K562 (cell line): ENCODE data around the gene GDF15. TPM values are rescaled to one million over a fixed set of nuclear protein-coding genes. Genes with fewer than 3 reads are reported as not detected.

ENCODE experiments used
- DPF2 ChIP-seq: fragments of 450-650 bp; IDR thresholded peaks from 2 replicates; pipeline ENCODE4 v1.6.1; 2016
- ETV1 ChIP-seq: fragments of 450-650 bp; conservative IDR thresholded peaks from 2 replicates; pipeline ENCODE4 v1.6.1; 2016; ENCODE audit warnings: missing genetic modification characterization, control low read depth, low read depth, missing compliant biosample characterization
- FOS ChIP-seq: IDR thresholded peaks from 3 replicates; pipeline ENCODE4 v1.6.1; 2011; ENCODE audit not compliant: insufficient read length; ENCODE audit errors: extremely low read depth
- FOXM1 ChIP-seq, 2 experiments: fragments of 450-650 bp in 1 of 2; sonication (generic) in 1 of 2; formaldehyde crosslinking in 1 of 2; IDR thresholded peaks; 2 replicates each; pipeline versions ENCODE4 v1.6.1 to v1.9.0; 2017 to 2022; ENCODE audit warnings: low read depth in 2 of 2, mild to moderate bottlenecking in 2 of 2, missing genetic modification reagents in 1 of 2, moderate library complexity in 1 of 2
- FUS ChIP-seq: fragments of 200-400 bp; formaldehyde crosslinking; optimal IDR thresholded peaks from 2 replicates; pipeline ENCODE3; 2017; ENCODE audit warnings: low read depth, low read length
- GATA2 ChIP-seq: sonication (generic); formaldehyde crosslinking; IDR thresholded peaks from 2 replicates; pipeline ENCODE4 v1.4.0; 2020; ENCODE audit warnings: mild to moderate bottlenecking, missing genetic modification reagents
- GATAD2B ChIP-seq: fragments of 450-650 bp; IDR thresholded peaks from 2 replicates; pipeline ENCODE4 v1.6.1; 2017; ENCODE audit warnings: mild to moderate bottlenecking, borderline replicate concordance
- HDAC8 ChIP-seq: fragments of 450-650 bp; IDR thresholded peaks from 2 replicates; pipeline ENCODE4 v1.6.1; 2016; ENCODE audit warnings: mild to moderate bottlenecking, missing genetic modification characterization, moderate library complexity, missing compliant biosample characterization
- HLTF ChIP-seq: fragments of 450-650 bp; IDR thresholded peaks from 2 replicates; pipeline ENCODE4 v1.6.1; 2016
- KDM2B ChIP-seq: fragments of 250-450 bp; sonication (Bioruptor Pico); IDR thresholded peaks from 2 replicates; pipeline ENCODE4 v1.8.0; 2021; ENCODE audit warnings: mild to moderate bottlenecking, moderate library complexity
- NFE2 ChIP-seq: IDR thresholded peaks from 2 replicates; pipeline ENCODE4 v1.6.1; 2014; ENCODE audit warnings: antibody characterized with exemption, low read depth
- RB1 ChIP-seq: fragments of 450-650 bp; IDR thresholded peaks from 2 replicates; pipeline ENCODE4 v1.6.1; 2017; ENCODE audit warnings: low read depth, mild to moderate bottlenecking
- RBM17 ChIP-seq: fragments of 200-400 bp; formaldehyde crosslinking; IDR thresholded peaks from 2 replicates; pipeline ENCODE4 v1.6.1; 2017; ENCODE audit warnings: low read depth, mild to moderate bottlenecking, low read length, borderline replicate concordance
- RBM25 ChIP-seq: fragments of 200-400 bp; formaldehyde crosslinking; IDR thresholded peaks from 2 replicates; pipeline ENCODE4 v1.6.1; 2018; ENCODE audit warnings: low read length, low read depth, moderate library complexity; ENCODE audit not compliant: severe bottlenecking
- RCOR1 ChIP-seq, 2 experiments: IDR thresholded peaks; 2 replicates each; pipeline ENCODE4 v1.6.1; 2012; ENCODE audit warnings: low read depth in 2 of 2, low read length in 2 of 2, borderline replicate concordance in 1 of 2, improper control_type of control experiment in 1 of 2
- SP1 ChIP-seq: sonication (generic); formaldehyde crosslinking; IDR thresholded peaks from 2 replicates; pipeline ENCODE4 v1.8.1; 2022; ENCODE audit warnings: mild to moderate bottlenecking, missing genetic modification reagents
- SREBF1 ChIP-seq: fragments of 150-350 bp; IDR thresholded peaks from 2 replicates; pipeline ENCODE4 v1.6.1; 2014; ENCODE audit warnings: antibody characterized with exemption, low read depth, low read length, borderline replicate concordance
- polyA plus RNA-seq, 8 experiments: library from polyadenylated mRNA; depleted of rRNA in 4 of 8; stranded (reverse) in 5 of 8; unstranded in 3 of 8; fragments of >200 nt; fragmentation: Nextera tagmentation in 2 of 8; fragmentation: Illumina TruSeq in 1 of 8; extraction: Ambion mirVana in 2 of 8; extraction: Trizol in 1 of 8; gene quantifications; 2 replicates each; pipeline versions ENCODE4 v1.2.1 to v1.2.3, GENCODE V29; 2011 to 2014; ENCODE audit warnings: inconsistent platforms in 1 of 8, missing spikeins in 1 of 8
- total RNA-seq, 7 experiments: library from RNA; depleted of rRNA in 6 of 7; stranded (reverse); fragments of >200 nt in 6 of 7; fragmentation: Illumina TruSeq in 2 of 7; extraction: Trizol in 2 of 7; gene quantifications; 2 replicates each; pipeline versions ENCODE4 v1.2.1 to v1.2.3, GENCODE V29; 2011 to 2021; ENCODE audit warnings: low replicate concordance in 1 of 7
- TF ChIP-seq, protein P1 (sequence below): fragments of 450-650 bp; IDR thresholded peaks from 2 replicates; pipeline ENCODE4 v1.6.1; 2016; ENCODE audit warnings: low read depth, mild to moderate bottlenecking, moderate library complexity
- TF ChIP-seq, protein P2 (sequence below): fragments of 450-650 bp; formaldehyde crosslinking; IDR thresholded peaks from 2 replicates; pipeline ENCODE4 v1.4.0; 2022; ENCODE audit warnings: missing genetic modification characterization
- TF ChIP-seq, protein P3 (sequence below): fragments of 450-650 bp; formaldehyde crosslinking; conservative IDR thresholded peaks from 2 replicates; pipeline ENCODE4 v1.4.0; 2022; ENCODE audit warnings: mild to moderate bottlenecking, missing genetic modification characterization
- TF ChIP-seq, protein P4 (sequence below): fragments of 250-450 bp; sonication (Bioruptor Pico); IDR thresholded peaks from 2 replicates; pipeline ENCODE4 v1.9.0; 2021; ENCODE audit warnings: mild to moderate bottlenecking, inconsistent platforms

GDF15 gene
- total and polyA plus RNA-seq, 9 of the 15 experiments (the other 6 are each of a cell fraction or from before 2014, with no cell fraction given): 2.3 to 82.4 (median 12.5) TPM

DNA sequence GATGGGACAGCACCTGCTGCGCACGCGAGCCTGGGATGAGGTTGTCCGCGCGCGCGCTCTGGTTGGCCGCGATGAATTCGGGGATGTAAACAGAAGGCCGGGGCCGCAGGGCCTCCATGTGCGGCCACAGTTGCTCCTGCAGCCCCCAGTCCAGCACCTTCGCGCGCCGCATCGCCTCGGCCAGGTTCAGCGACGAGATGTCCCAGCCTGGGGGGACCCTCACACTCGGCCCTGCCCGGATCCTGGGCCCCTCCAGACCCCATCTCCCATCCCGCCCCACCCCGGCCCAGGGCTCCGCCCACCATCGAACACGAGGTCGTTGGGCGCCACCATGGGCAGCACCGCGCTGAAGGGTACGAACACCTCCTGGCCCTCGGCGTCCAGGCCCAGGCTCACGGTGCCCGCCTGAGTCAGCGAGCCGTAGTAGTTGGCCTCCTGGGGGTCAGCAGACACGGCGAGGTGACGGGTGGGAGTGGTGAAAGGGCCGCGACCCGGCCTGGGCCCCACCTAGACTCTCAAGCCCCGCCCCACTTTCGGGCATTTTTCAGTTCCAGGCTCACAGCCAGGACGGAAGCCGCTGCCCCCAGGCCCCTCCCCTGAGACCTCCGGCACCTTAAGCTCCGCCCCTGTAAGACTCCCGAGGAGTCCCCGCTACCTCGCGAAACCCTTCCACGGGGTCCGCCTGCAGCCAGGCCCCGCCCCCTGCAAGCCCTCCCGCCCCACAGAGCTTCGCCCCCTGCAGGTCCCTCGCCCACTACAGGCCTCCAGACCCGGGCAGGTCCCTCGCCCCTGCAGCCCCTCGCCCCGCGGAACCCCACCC, 50.9 kb downstream of the GDF15 start (continued):
- TF ChIP-seq FUS (peak; percentile 18), HDAC8 (tag) (no peak), SREBF1 (no peak), SP1 (CRISPR knock-in tag) (peak; percentile 56), ETV1 (tag) (no peak), GATAD2B (no peak), RCOR1 (IDR thresholded peaks at IDR 0.05; ENCODE audit: borderline replicate concordance in 1 of 2, low read depth in 2 of 2, low read length in 2 of 2) (no peak), RBM25 (no peak), FOXM1 (IDR thresholded peaks at IDR 0.05; ENCODE audit: low read depth) (no peak), FOXM1 (CRISPR knock-in tag; IDR thresholded peaks at IDR 0.05; ENCODE audit: low read depth) (0 out of 2 replicates have a peak, but pooled peaks have one; percentile 58), GATA2 (CRISPR knock-in tag) (no peak), RB1 (peak; percentile 26; the same call in 1 of the 2 replicates), RBM17 (no peak), HLTF (no peak), KDM2B (CRISPR knock-in tag) (0 out of 2 replicates have a peak, but pooled peaks have one; percentile 30), NFE2 (no peak), FOS (no peak), DPF2 (no peak)
- TF ChIP-seq, protein P1, sequence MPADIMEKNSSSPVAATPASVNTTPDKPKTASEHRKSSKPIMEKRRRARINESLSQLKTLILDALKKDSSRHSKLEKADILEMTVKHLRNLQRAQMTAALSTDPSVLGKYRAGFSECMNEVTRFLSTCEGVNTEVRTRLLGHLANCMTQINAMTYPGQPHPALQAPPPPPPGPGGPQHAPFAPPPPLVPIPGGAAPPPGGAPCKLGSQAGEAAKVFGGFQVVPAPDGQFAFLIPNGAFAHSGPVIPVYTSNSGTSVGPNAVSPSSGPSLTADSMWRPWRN: no peak
- TF ChIP-seq, protein P2, sequence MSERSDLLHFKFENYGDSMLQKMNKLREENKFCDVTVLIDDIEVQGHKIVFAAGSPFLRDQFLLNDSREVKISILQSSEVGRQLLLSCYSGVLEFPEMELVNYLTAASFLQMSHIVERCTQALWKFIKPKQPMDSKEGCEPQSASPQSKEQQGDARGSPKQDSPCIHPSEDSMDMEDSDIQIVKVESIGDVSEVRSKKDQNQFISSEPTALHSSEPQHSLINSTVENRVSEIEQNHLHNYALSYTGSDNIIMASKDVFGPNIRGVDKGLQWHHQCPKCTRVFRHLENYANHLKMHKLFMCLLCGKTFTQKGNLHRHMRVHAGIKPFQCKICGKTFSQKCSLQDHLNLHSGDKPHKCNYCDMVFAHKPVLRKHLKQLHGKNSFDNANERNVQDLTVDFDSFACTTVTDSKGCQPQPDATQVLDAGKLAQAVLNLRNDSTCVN: no peak
- TF ChIP-seq, protein P3, sequence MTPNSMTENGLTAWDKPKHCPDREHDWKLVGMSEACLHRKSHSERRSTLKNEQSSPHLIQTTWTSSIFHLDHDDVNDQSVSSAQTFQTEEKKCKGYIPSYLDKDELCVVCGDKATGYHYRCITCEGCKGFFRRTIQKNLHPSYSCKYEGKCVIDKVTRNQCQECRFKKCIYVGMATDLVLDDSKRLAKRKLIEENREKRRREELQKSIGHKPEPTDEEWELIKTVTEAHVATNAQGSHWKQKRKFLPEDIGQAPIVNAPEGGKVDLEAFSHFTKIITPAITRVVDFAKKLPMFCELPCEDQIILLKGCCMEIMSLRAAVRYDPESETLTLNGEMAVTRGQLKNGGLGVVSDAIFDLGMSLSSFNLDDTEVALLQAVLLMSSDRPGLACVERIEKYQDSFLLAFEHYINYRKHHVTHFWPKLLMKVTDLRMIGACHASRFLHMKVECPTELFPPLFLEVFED (CRISPR knock-in tag): no peak
- TF ChIP-seq, protein P4, sequence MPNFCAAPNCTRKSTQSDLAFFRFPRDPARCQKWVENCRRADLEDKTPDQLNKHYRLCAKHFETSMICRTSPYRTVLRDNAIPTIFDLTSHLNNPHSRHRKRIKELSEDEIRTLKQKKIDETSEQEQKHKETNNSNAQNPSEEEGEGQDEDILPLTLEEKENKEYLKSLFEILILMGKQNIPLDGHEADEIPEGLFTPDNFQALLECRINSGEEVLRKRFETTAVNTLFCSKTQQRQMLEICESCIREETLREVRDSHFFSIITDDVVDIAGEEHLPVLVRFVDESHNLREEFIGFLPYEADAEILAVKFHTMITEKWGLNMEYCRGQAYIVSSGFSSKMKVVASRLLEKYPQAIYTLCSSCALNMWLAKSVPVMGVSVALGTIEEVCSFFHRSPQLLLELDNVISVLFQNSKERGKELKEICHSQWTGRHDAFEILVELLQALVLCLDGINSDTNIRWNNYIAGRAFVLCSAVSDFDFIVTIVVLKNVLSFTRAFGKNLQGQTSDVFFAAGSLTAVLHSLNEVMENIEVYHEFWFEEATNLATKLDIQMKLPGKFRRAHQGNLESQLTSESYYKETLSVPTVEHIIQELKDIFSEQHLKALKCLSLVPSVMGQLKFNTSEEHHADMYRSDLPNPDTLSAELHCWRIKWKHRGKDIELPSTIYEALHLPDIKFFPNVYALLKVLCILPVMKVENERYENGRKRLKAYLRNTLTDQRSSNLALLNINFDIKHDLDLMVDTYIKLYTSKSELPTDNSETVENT (CRISPR knock-in tag): no peak
